WERI-Rb-1 (cell line): ENCODE results near the gene GABPB2.

Experiments
- DNase-seq: peaks from one replicate; pipeline ENCODE4 v3.0.0-alpha.2; 2020
- H3K27ac ChIP-seq: fragments of 250-450 bp; sonication (Bioruptor Pico); 2 replicates; pipeline ENCODE4 v1.5.1; 2020; ENCODE audit warnings: mild to moderate bottlenecking, moderate library complexity
- H3K27me3 ChIP-seq: fragments of 250-450 bp; sonication (Bioruptor Pico); 2 replicates; pipeline ENCODE4 v1.5.1; 2021; ENCODE audit warnings: mild to moderate bottlenecking, low read depth, moderate library complexity; ENCODE audit not compliant: insufficient read depth, severe bottlenecking
- H3K36me3 ChIP-seq: fragments of 250-450 bp; sonication (Bioruptor Pico); 2 replicates; pipeline ENCODE4 v1.5.1; 2020; ENCODE audit warnings: mild to moderate bottlenecking, moderate library complexity
- H3K4me3 ChIP-seq: 2 replicates; pipeline ENCODE4 v1.5.1; 2011; ENCODE audit warnings: low read depth, mild to moderate bottlenecking, control low read depth, low read length
- H3K9me3 ChIP-seq: fragments of 250-450 bp; sonication (Bioruptor Pico); 2 replicates; pipeline ENCODE4 v1.5.1; 2021; ENCODE audit warnings: mild to moderate bottlenecking, moderate library complexity; ENCODE audit not compliant: severe bottlenecking
- TF ChIP-seq, protein P1 (sequence below): IDR thresholded peaks from 2 replicates; pipeline ENCODE4 v1.5.1; 2011; ENCODE audit warnings: low read depth, mild to moderate bottlenecking, control low read depth, inconsistent platforms, low read length

Gene GABPB2

DNA sequence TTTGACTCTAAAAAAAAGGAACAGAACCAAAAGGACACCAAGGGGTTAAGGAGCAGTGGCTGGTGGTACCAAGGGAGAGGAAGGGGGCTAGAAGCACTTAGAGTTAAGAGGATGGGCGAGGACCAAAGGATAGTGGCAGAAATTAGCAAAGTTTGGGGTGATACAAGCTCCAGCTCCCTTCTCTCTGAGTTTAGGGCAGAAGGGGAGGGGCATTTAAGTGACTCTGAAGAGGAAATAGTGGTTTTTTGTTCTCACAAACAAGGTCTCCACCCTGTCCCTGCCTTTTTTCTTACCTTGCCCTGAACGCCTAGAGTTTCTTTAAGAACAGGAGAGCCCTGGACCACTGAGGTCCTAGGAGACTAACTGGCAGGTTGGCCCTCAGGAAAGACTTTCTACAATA, 14.4 kb upstream of the GABPB2 start:
- Histone ChIP-seq H3K4me3 (no peak overlapping the region), H3K27me3 (no peaks in the 10 kb centered on the region), H3K27ac (no peak overlapping the region), H3K9me3 (no peaks in the 10 kb centered on the region), H3K36me3 (peaks cover 72% of the 10 kb centered on the region)
- no peak for DNase-seq
- TF ChIP-seq, protein P1, sequence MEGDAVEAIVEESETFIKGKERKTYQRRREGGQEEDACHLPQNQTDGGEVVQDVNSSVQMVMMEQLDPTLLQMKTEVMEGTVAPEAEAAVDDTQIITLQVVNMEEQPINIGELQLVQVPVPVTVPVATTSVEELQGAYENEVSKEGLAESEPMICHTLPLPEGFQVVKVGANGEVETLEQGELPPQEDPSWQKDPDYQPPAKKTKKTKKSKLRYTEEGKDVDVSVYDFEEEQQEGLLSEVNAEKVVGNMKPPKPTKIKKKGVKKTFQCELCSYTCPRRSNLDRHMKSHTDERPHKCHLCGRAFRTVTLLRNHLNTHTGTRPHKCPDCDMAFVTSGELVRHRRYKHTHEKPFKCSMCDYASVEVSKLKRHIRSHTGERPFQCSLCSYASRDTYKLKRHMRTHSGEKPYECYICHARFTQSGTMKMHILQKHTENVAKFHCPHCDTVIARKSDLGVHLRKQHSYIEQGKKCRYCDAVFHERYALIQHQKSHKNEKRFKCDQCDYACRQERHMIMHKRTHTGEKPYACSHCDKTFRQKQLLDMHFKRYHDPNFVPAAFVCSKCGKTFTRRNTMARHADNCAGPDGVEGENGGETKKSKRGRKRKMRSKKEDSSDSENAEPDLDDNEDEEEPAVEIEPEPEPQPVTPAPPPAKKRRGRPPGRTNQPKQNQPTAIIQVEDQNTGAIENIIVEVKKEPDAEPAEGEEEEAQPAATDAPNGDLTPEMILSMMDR, result no peak

DNA sequence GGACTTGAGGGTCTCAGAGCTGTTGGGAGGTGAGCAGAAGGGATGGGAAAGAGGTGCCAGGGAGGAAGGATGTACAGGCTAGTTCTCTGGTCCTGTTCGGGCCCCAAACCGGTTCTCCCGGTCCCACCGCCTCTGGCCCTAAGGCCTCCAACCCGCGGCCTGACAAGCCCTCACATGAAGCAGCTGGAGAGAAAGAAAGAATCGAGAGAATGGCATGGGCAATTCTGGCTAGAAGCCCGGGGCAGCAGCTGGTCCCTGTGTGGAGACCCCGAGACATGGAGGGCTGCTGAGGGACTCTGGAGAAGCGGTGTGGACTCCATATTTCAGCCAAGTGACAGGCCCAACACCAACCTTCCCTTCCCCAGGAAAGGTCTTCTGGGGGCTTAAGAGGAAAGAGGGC, 11.9 kb upstream of the GABPB2 start:
- H3K9me3 ChIP-seq, result no peaks in the 10 kb centered on the region
- H3K36me3 ChIP-seq, result peaks cover 62% of the 10 kb centered on the region
- no peaks in the 10 kb centered on the region for H3K27me3 ChIP-seq
- TF ChIP-seq, protein P1, result no peak
- peak overlapping the region; percentile 79 for H3K27ac ChIP-seq
- H3K4me3 ChIP-seq, result peak overlapping the region; percentile 90
- peak; percentile 35 for DNase-seq

DNA sequence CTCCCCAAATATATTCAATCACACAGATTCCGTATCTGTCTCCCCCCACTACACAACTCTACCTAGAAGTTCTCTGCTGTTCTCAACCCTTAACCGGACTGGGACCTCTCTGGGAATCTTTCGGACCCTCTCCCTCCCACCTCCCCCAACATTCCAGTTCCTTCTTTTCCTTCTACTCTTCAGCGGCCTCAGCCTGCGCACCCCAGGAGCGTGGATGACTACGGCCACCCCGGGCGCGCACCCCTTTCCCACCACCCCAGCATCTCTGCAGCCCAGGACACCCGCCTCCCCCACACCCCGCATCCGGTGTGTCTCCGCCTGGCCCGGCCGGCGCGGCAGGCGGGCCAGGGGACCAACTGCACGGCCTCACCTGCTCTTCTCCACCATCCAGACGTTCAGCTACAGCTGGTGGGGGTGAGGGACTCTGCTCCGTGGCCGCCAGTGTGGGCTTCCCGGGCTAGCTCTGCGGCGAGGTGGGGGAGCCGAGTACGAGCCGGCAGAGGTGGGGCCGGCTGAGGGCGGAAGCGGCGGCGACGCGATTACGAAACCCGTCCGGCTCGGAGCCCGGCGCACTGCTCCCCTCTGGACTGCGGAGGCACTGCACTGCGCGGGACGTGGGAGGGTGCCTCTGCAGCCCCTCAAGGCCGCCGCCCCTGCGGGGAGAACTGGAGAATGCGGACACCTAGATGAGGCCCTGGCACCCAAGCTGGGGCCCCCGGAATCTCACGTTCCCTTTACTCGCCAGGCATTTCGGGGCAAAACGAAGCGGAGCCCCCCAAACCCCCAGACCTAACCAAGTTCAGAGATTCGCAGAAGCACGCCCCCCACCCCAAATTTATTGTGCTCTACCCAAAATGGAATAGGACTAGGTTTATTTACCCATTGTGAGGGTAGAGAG, 11.2 kb upstream of the GABPB2 start, which contains the start of gene CDC42SE1:
CDC42SE1 (minus strand) TSS at position 514 of the 898 bp plus-strand sequence. CDS start 3,892 bp downstream, outside the sequence.
- H3K9me3 ChIP-seq, result no peaks in the 10 kb centered on the region
- H3K36me3 ChIP-seq, result peaks cover 62% of the 10 kb centered on the region
- peak within 1 kb of the TSS; percentile 90 for H3K4me3 ChIP-seq
- TF ChIP-seq, protein P1, result peak; percentile 99
- DNase-seq, result peak; percentile 98
- H3K27ac ChIP-seq, result peak within 1 kb of the TSS; percentile 79
- no peaks in the 10 kb centered on the region for H3K27me3 ChIP-seq

DNA sequence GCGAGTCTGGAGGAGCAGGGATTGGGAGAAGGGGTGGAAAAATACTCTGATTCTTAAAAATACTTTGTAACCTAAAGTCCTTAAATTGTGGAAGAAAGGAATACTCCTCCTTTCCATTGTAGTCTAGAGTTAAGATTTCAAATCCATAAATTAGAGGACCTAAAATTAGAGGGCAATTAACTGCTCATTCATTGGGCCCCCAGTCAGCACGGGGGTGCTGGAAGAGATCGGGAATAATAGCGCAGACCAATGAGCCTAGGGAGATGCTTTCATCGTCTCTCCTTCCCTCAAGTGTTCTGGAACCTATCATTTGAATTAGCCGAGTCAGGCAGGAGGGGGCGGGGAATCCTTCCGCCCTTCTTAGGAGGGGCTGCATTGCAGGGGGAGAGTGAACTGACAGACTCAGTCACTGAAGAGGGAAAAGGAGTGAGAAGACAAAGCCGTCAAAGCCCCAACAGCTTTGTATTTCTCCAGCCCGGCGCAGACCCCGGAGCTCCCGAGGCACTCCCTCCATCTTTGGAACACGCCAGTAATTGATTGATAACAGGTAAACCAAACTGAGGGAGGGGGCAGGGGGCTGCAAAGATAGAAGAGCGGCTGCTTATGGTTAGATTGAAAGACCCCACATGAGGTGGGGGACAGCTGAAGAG, 10.4 kb upstream of the GABPB2 start, which contains the start of gene MLLT11:
MLLT11 (plus strand) TSS at position 391 of the 650 bp plus-strand sequence. CDS start 6,828 bp downstream, outside the sequence.
- no peaks in the 10 kb centered on the region for H3K9me3 ChIP-seq
- TF ChIP-seq, protein P1, result no peak
- no peaks in the 10 kb centered on the region for H3K27me3 ChIP-seq
- H3K27ac ChIP-seq, result peak within 1 kb of the TSS; percentile 79
- peak; percentile 97 for DNase-seq
- H3K4me3 ChIP-seq, result peak within 1 kb of the TSS; percentile 90
- H3K36me3 ChIP-seq, result peaks cover 56% of the 10 kb centered on the region

DNA sequence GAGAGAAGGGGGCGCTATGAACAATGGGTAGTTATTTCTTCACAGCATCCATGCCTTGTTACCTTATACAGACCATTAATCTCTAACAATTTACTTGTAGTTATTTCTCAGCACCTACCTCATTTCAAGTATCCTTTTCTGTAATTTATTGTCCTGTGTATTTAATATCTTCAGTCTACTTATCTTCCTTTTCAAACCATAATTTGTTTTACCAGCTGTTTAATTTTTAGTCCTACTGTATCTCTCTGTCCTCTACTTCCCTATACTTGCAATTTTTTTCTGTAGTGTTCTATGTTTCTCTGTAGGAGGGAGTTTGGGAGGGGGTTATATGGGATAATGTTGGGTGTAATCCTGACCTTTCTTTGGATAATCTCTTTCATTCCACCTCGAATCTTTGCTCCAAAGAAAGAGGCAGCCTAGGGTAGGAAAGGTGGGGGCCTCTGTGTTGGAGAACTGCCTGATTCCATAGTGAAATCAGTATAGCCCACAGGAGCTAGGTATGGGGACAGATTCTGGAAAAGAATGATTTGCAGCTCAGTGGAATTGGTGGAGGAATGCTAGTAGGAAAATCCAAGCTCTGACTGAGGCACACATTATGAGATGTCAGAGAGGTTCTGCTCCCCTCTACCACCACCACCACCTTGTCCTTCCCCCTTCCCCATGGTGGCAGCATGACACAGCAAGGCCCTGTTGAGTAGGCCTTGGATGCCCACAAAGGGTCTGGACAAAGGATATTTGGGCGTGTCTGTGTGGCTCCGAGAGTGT, 9.7 kb upstream of the GABPB2 start:
- Histone ChIP-seq H3K27me3 (no peaks in the 10 kb centered on the region), H3K36me3 (peaks cover 55% of the 10 kb centered on the region), H3K27ac (peak overlapping the region; percentile 79), H3K4me3 (peak overlapping the region; percentile 90), H3K9me3 (no peaks in the 10 kb centered on the region)
- DNase-seq, result peak; percentile 74
- TF ChIP-seq, protein P1, result peak; percentile 10; the same call in 1 of the 2 replicates
